ENCODE data around the gene DHX16. TPM values are rescaled to one million over a fixed set of nuclear protein-coding genes. Genes with fewer than 3 reads are reported as not detected.

DHX16 gene
- total and polyA plus RNA-seq, 4 donors = 23.4 to 31.7 (median 30.0) TPM

GRCh38 chr6:30643656-30644055 lies 29.1 kb downstream of the DHX16 start:
- Histone ChIP-seq H3K4me1 (ENCODE audit: control insufficient read depth in 5 of 5, insufficient read depth in 5 of 5, low read length in 5 of 5) (peaks cover 0 to 10% (median 0%) of the 10 kb centered on the region in 5 donors), H3K9me3 (ENCODE audit: control insufficient read depth in 4 of 4, insufficient read depth in 3 of 4, low read length in 3 of 4) (no peaks in the 10 kb centered on the region), H3K27me3 (ENCODE audit: control insufficient read depth in 3 of 3, insufficient read depth in 3 of 3, low read length in 2 of 3) (no peaks in the 10 kb centered on the region), H3K36me3 (ENCODE audit: control insufficient read depth in 4 of 4, insufficient read depth in 4 of 4, low read length in 4 of 4) (peaks cover 4 to 37% (median 25%) of the 10 kb centered on the region in 4 donors), H3K9ac (ENCODE audit: insufficient read depth in 1 of 2, low read length in 2 of 2) (no peak overlapping the region), H3K4me3 (no peak overlapping the region), H3K27ac (ENCODE audit: low read depth in 1 of 2, low read length in 1 of 2) (no peak overlapping the region)
- TF ChIP-seq CTCF (IDR thresholded peaks at IDR 0.05; ENCODE audit: control extremely low read depth, extremely low read depth) = no peak
- 96 to 98% methylated on average over 2 of the region's 2 CpGs for whole genome bisulfite sequencing, 2 donors
- DNase-seq (no peak), ATAC-seq (ENCODE audit: insufficient read depth, low FRiP score) (no peak)

GRCh38 chr6:30641048-30641447 lies 31.8 kb downstream of the DHX16 start:
- peaks cover 4 to 39% (median 25%) of the 10 kb centered on the region in 4 donors for H3K36me3 ChIP-seq (ENCODE audit: control insufficient read depth in 4 of 4, insufficient read depth in 4 of 4, low read length in 4 of 4)
- H3K9ac ChIP-seq (ENCODE audit: insufficient read depth in 1 of 2, low read length in 2 of 2) = no peak overlapping the region
- no peak overlapping the region for H3K27ac ChIP-seq (ENCODE audit: low read depth in 1 of 2, low read length in 1 of 2)
- no peaks in the 10 kb centered on the region for H3K27me3 ChIP-seq (ENCODE audit: control insufficient read depth in 3 of 3, insufficient read depth in 3 of 3, low read length in 2 of 3)
- no peaks in the 10 kb centered on the region for H3K4me1 ChIP-seq (ENCODE audit: control insufficient read depth in 5 of 5, insufficient read depth in 5 of 5, low read length in 5 of 5)
- no peak for DNase-seq
- WGBS, 2 donors = 46 to 78% methylated on average over 1 of the region's 1 CpG
- no peaks in the 10 kb centered on the region for H3K9me3 ChIP-seq (ENCODE audit: control insufficient read depth in 4 of 4, insufficient read depth in 3 of 4, low read length in 3 of 4)
- H3K4me3 ChIP-seq = no peak overlapping the region
- no peak for TF ChIP-seq CTCF (IDR thresholded peaks at IDR 0.05; ENCODE audit: control extremely low read depth, extremely low read depth)
- ATAC-seq (ENCODE audit: insufficient read depth, low FRiP score) = no peak

GRCh38 chr6:30640481-30640880 lies 32.3 kb downstream of the DHX16 start:
- ATAC-seq (ENCODE audit: insufficient read depth, low FRiP score) (no peak), DNase-seq (no peak)
- H3K36me3 ChIP-seq (ENCODE audit: control insufficient read depth in 4 of 4, insufficient read depth in 4 of 4, low read length in 4 of 4) = peaks cover 4 to 40% (median 25%) of the 10 kb centered on the region in 4 donors

More at GRCh38 chr6:30640481-30640880, 32.3 kb downstream of the DHX16 start:
- Histone ChIP-seq H3K27ac (ENCODE audit: low read depth in 1 of 2, low read length in 1 of 2) (no peak overlapping the region), H3K9ac (ENCODE audit: insufficient read depth in 1 of 2, low read length in 2 of 2) (no peak overlapping the region), H3K27me3 (ENCODE audit: control insufficient read depth in 3 of 3, insufficient read depth in 3 of 3, low read length in 2 of 3) (no peaks in the 10 kb centered on the region), H3K9me3 (ENCODE audit: control insufficient read depth in 4 of 4, insufficient read depth in 3 of 4, low read length in 3 of 4) (no peaks in the 10 kb centered on the region), H3K4me3 (no peak overlapping the region), H3K4me1 (ENCODE audit: control insufficient read depth in 5 of 5, insufficient read depth in 5 of 5, low read length in 5 of 5) (no peaks in the 10 kb centered on the region)
- 51 to 77% methylated on average over 10 of the region's 10 CpGs for WGBS, 2 donors
- no peak for TF ChIP-seq CTCF (IDR thresholded peaks at IDR 0.05; ENCODE audit: control extremely low read depth, extremely low read depth)

Measured in lung (tissue), 12 donors.